K562 (cell line): ENCODE measurements around the gene IRF2. TPM values are rescaled to one million over a fixed set of nuclear protein-coding genes. Genes with fewer than 3 reads are reported as not detected.
A peak's percentile ranks its signal among the peaks of the same experiment; 100 is the strongest.

Experiments
- ATF1 ChIP-seq, 2 experiments: fragments of 450-650 bp in 1 of 2; IDR thresholded peaks; 2 replicates each; pipeline ENCODE4 v1.6.1; 2016; ENCODE audit warnings: missing compliant biosample characterization in 1 of 2, missing genetic modification characterization in 1 of 2
- BHLHE40 ChIP-seq: IDR thresholded peaks from 2 replicates; pipeline ENCODE4 v1.6.1; 2011; ENCODE audit warnings: low read length, improper control_type of control experiment
- BMI1 ChIP-seq: fragments of 150-350 bp; IDR thresholded peaks from 2 replicates; pipeline ENCODE4 v1.6.1; 2014; ENCODE audit warnings: low read length
- BRCA1 ChIP-seq, 2 experiments: fragments of 450-650 bp in 1 of 2; sonication (generic) in 1 of 2; formaldehyde crosslinking in 1 of 2; IDR thresholded peaks; 2 replicates each; pipeline versions ENCODE4 v1.5.0 to v1.6.1; 2017 to 2020; ENCODE audit warnings: mild to moderate bottlenecking in 1 of 2, missing genetic modification reagents in 1 of 2
- CSDE1 ChIP-seq, 2 experiments: fragments of 450-650 bp; IDR thresholded peaks; 2 replicates each; pipeline ENCODE4 v1.6.1; 2016; ENCODE audit warnings: mild to moderate bottlenecking in 1 of 2
- L3MBTL2 ChIP-seq: fragments of 450-650 bp; IDR thresholded peaks from 2 replicates; pipeline ENCODE4 v1.6.1; 2016; ENCODE audit warnings: mild to moderate bottlenecking, moderate library complexity
- MAFG ChIP-seq: fragments of 450-650 bp; conservative IDR thresholded peaks from 2 replicates; pipeline ENCODE4 v1.6.1; 2016; ENCODE audit warnings: missing genetic modification characterization, missing compliant biosample characterization
- MAFK ChIP-seq: IDR thresholded peaks from 2 replicates; pipeline ENCODE4 v1.6.1; 2011; ENCODE audit warnings: low read length, improper control_type of control experiment
- MYC ChIP-seq, 2 experiments: fragments of 250-450 bp in 1 of 2; sonication (Bioruptor Pico) in 1 of 2; IDR thresholded peaks; 2 replicates each; pipeline versions ENCODE4 v1.5.1 to v1.6.1; 2012 to 2021; ENCODE audit warnings: low read depth in 2 of 2, borderline replicate concordance in 1 of 2, improper control_type of control experiment in 1 of 2, low read length in 1 of 2, mild to moderate bottlenecking in 1 of 2, moderate library complexity in 1 of 2
- NR2F6 ChIP-seq: fragments of 450-650 bp; formaldehyde crosslinking; IDR thresholded peaks from 2 replicates; pipeline ENCODE4 v1.4.0; 2020; ENCODE audit warnings: mild to moderate bottlenecking
- TFAP4 ChIP-seq: sonication (generic); formaldehyde crosslinking; IDR thresholded peaks from 2 replicates; pipeline ENCODE4 v1.8.0; 2022; ENCODE audit warnings: missing genetic modification reagents, mild to moderate bottlenecking, moderate library complexity, borderline replicate concordance
- THRAP3 ChIP-seq: fragments of 450-650 bp; IDR thresholded peaks from 2 replicates; pipeline ENCODE4 v1.6.1; 2016; ENCODE audit warnings: mild to moderate bottlenecking, inconsistent platforms, borderline replicate concordance
- UBTF ChIP-seq, 2 experiments: IDR thresholded peaks; 2 replicates each; pipeline ENCODE4 v1.6.1; 2012; ENCODE audit warnings: improper control_type of control experiment in 2 of 2, low read depth in 2 of 2, low read length in 2 of 2, borderline replicate concordance in 1 of 2
- ZNF184 ChIP-seq: sonication (generic); formaldehyde crosslinking; IDR thresholded peaks from 2 replicates; pipeline ENCODE4 v1.5.0; 2020; ENCODE audit warnings: missing genetic modification reagents
- ZNF512 ChIP-seq: IDR thresholded peaks from 2 replicates; pipeline ENCODE4 v1.6.1; 2016; ENCODE audit warnings: missing genetic modification characterization, missing compliant biosample characterization
- ZNF589 ChIP-seq: fragments of 200-800 bp; sonication (Bioruptor generic); IDR thresholded peaks from 2 replicates; pipeline ENCODE4 v1.6.1; 2016; ENCODE audit warnings: low read depth, missing genetic modification characterization, missing compliant biosample characterization
- ZNF639 ChIP-seq, 2 experiments: fragments of 200-800 bp in 1 of 2; sonication (Bioruptor generic) in 1 of 2; sonication (generic) in 1 of 2; formaldehyde crosslinking in 1 of 2; IDR thresholded peaks in 1 of 2; conservative IDR thresholded peaks in 1 of 2; 2 replicates each; pipeline versions ENCODE4 v1.5.0 to v1.6.1; 2016 to 2020; ENCODE audit warnings: missing compliant biosample characterization in 1 of 2, missing genetic modification characterization in 1 of 2, missing genetic modification reagents in 1 of 2
- ZNF707 ChIP-seq: fragments of 250-450 bp; sonication (Bioruptor Pico); conservative IDR thresholded peaks from 2 replicates; pipeline ENCODE4 v1.8.0; 2022; ENCODE audit warnings: inconsistent platforms, mild to moderate bottlenecking, moderate library complexity
- polyA plus RNA-seq, 8 experiments: library from polyadenylated mRNA; depleted of rRNA in 4 of 8; stranded (reverse) in 5 of 8; unstranded in 3 of 8; fragments of >200 nt; fragmentation: Nextera tagmentation in 2 of 8; fragmentation: Illumina TruSeq in 1 of 8; extraction: Ambion mirVana in 2 of 8; extraction: Trizol in 1 of 8; gene quantifications; 2 replicates each; pipeline versions ENCODE4 v1.2.1 to v1.2.3, GENCODE V29; 2011 to 2014; ENCODE audit warnings: inconsistent platforms in 1 of 8, missing spikeins in 1 of 8
- total RNA-seq, 7 experiments: library from RNA; depleted of rRNA in 6 of 7; stranded (reverse); fragments of >200 nt in 6 of 7; fragmentation: Illumina TruSeq in 2 of 7; extraction: Trizol in 2 of 7; gene quantifications; 2 replicates each; pipeline versions ENCODE4 v1.2.1 to v1.2.3, GENCODE V29; 2011 to 2021; ENCODE audit warnings: low replicate concordance in 1 of 7

The IRF2 gene
- total and polyA plus RNA-seq, 9 of the 15 experiments (the other 6 are each of a cell fraction or from before 2014, with no cell fraction given): 7.1 to 17.1 (median 11.3) TPM

GRCh38 chr4:184514121-184514988 is 40.0 kb upstream of the IRF2 start (continued):
- TF ChIP-seq TFAP4 (peak; percentile 66), ZNF589 (CRISPR knock-in tag) (no peak), ZNF639 (CRISPR knock-in tag; conservative IDR thresholded peaks at IDR 0.05 in 1 of 2, IDR thresholded peaks at IDR 0.05 in 1 of 2) (peak in 1 of 2 experiments; percentile 48; a peak in 2 of 4 replicates), BRCA1 (IDR thresholded peaks at IDR 0.05) (no peak), BRCA1 (CRISPR knock-in tag; IDR thresholded peaks at IDR 0.05) (no peak), ZNF707 (CRISPR knock-in tag) (no peak), ZNF512 (tag) (no peak), THRAP3 (no peak), BHLHE40 (peak; percentile 39; the same call in 1 of the 2 replicates), MAFG (tag) (peak; percentile 75), NR2F6 (no peak), MAFK (peak; percentile 76), ATF1 (CRISPR knock-in tag; IDR thresholded peaks at IDR 0.05) (no peak), ATF1 (tag; IDR thresholded peaks at IDR 0.05) (0 out of 2 replicates have a peak, but pooled peaks have one; percentile 9), CSDE1 (IDR thresholded peaks at IDR 0.05) (no peak), ZNF184 (CRISPR knock-in tag) (no peak), MYC (IDR thresholded peaks at IDR 0.05; ENCODE audit: low read depth, low read length) (no peak), MYC (CRISPR knock-in tag; IDR thresholded peaks at IDR 0.05; ENCODE audit: borderline replicate concordance, low read depth) (no peak), UBTF (IDR thresholded peaks at IDR 0.05; ENCODE audit: borderline replicate concordance in 1 of 2, low read depth in 2 of 2, low read length in 2 of 2) (0 out of 4 replicates have a peak, but pooled peaks of 1 of the 2 experiments have one; percentile 65), BMI1 (no peak), L3MBTL2 (peak; percentile 31; the same call in 1 of the 2 replicates)
